ENCODE data around the gene PLCG2. TPM values are rescaled to one million over a fixed set of nuclear protein-coding genes. Genes with fewer than 3 reads are reported as not detected.

PLCG2 gene
- total RNA-seq (ENCODE audit: low replicate concordance), result 12.4 and 31.1 TPM in 2 replicates
- long read RNA-seq, full-length matches to known transcripts, result 2 of 23 reads
- long read RNA-seq, partial matches to known transcripts, result 16 of 23 reads
- long read RNA-seq, other reads (novel, unspliced or antisense), result 5 of 23 reads

- Mint-ChIP-seq H3K9me3 (no peaks in the 10 kb centered on the region), H3K27ac (peak within 1 kb of the TSS; percentile 84), H3K27me3 (peaks cover 65% of the 10 kb centered on the region), H3K36me3 (no peaks in the 10 kb centered on the region), H3K4me3 (peak within 1 kb of the TSS; percentile 93), H3K4me1 (ENCODE audit: unreplicated experiment) (peaks cover 4% of the 10 kb centered on the region)
- TF ChIP-seq CTCF (conservative IDR thresholded peaks at IDR 0.05), result no peak
- peak; percentile 79 for DNase-seq (ENCODE audit: extremely low spot score, unreplicated experiment)
Observed at GRCh38 chr16:81778861-81779535, at the start of gene PLCG2. Gene PLCG2 (plus strand): TSS chr16:81779291. CDS start chr16:81785990, 6,699 bp downstream.

DNA sequence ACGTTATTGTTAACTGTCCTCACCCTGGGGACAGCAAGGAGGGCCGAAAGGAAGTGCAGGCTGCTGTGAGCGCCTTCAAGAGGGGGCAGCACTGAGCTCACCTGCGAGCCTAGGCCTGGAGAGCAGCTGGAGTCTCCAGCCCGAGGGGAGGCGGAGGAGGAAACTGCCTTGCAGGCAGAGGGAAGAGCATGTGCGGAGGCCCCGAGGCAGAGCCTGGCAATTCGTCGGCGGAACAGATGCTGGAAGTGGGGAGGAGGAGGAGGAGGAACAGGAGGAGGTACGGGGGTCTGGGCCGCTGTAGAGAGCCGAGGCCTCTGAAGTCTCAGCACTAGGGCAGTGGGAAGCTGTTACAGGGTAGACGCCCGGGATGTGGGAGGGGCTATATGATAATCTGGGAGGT is 49.6 kb upstream of the PLCG2 start:
- H3K4me3 Mint-ChIP-seq, result peak overlapping the region; percentile 65
- H3K27me3 Mint-ChIP-seq, result no peaks in the 10 kb centered on the region
- H3K4me1 Mint-ChIP-seq (ENCODE audit: unreplicated experiment), result peaks cover 16% of the 10 kb centered on the region
- H3K27ac Mint-ChIP-seq, result peak overlapping the region; percentile 78
- no peak for DNase-seq (ENCODE audit: extremely low spot score, unreplicated experiment)
- peak; percentile 34 for TF ChIP-seq CTCF (conservative IDR thresholded peaks at IDR 0.05)
- no peaks in the 10 kb centered on the region for H3K9me3 Mint-ChIP-seq
- H3K36me3 Mint-ChIP-seq, result no peaks in the 10 kb centered on the region

- Mint-ChIP-seq H3K4me1 (ENCODE audit: unreplicated experiment) (peaks cover 16% of the 10 kb centered on the region), H3K9me3 (no peaks in the 10 kb centered on the region)
- TF ChIP-seq CTCF (conservative IDR thresholded peaks at IDR 0.05), result peak; percentile 86
Observed at GRCh38 chr16:81730090-81731051, 48.7 kb upstream of the PLCG2 start.

DNA sequence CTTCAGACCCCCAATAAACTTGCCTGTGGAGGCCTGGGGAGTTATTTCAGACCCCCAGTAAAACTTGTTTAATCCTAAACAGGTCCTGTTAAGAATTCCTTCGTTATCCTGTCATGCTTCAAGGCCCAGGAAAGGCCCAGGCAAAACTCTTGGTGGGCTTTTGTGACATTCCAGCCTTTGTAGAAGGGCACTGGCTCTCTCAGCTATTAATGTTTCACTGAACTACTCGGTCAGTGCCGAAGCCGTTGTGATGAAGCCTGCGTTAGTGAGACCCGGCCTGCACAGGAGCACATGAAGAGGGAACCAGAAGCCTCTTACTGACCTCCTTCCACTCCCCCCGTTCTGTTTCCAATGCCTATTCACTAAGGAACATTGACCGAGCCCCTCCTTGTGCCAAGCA is 47.4 kb upstream of the PLCG2 start:
- H3K4me1 Mint-ChIP-seq (ENCODE audit: unreplicated experiment), result peaks cover 16% of the 10 kb centered on the region
- H3K27ac Mint-ChIP-seq, result peak overlapping the region; percentile 81
- no peak for TF ChIP-seq CTCF (conservative IDR thresholded peaks at IDR 0.05)
- H3K4me3 Mint-ChIP-seq, result peak overlapping the region; percentile 20
- no peaks in the 10 kb centered on the region for H3K9me3 Mint-ChIP-seq
- no peaks in the 10 kb centered on the region for H3K36me3 Mint-ChIP-seq
- no peaks in the 10 kb centered on the region for H3K27me3 Mint-ChIP-seq
- DNase-seq (ENCODE audit: extremely low spot score, unreplicated experiment), result no peak

More at GRCh38 chr16:81730090-81731051, 48.7 kb upstream of the PLCG2 start:
- peak overlapping the region; percentile 93 for H3K27ac Mint-ChIP-seq
- H3K27me3 Mint-ChIP-seq, result no peaks in the 10 kb centered on the region
- DNase-seq (ENCODE audit: extremely low spot score, unreplicated experiment), result peak; percentile 90
- H3K4me3 Mint-ChIP-seq, result peak overlapping the region; percentile 85
- H3K36me3 Mint-ChIP-seq, result no peaks in the 10 kb centered on the region

DNA sequence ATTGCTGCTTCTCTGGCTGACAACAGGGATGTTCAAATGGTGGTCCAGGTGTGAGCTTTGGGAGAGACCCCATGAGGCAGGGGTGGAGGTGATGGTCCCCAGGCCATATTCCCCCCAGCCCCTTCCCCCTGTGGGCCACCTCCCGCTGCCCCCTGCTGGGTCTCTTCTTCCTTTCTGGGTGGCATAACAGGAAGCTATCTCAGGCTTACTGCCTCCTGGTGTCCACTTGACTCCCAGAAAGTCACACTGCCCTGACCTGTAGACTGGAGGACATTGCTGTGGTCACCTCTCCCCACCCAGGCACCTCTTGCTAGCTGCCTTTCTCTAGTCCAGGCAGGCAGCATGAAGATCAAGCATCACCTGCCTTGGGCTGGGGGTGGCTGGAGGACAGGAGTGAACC is 46.4 kb upstream of the PLCG2 start:
- no peaks in the 10 kb centered on the region for H3K9me3 Mint-ChIP-seq

More for the DNA sequence above, 46.4 kb upstream of the PLCG2 start:
- Mint-ChIP-seq H3K4me1 (ENCODE audit: unreplicated experiment) (peaks cover 16% of the 10 kb centered on the region), H3K36me3 (no peaks in the 10 kb centered on the region), H3K27ac (no peak overlapping the region), H3K4me3 (no peak overlapping the region), H3K27me3 (no peaks in the 10 kb centered on the region)
- TF ChIP-seq CTCF (conservative IDR thresholded peaks at IDR 0.05), result no peak
- no peak for DNase-seq (ENCODE audit: extremely low spot score, unreplicated experiment)
